OCI-LY1 (cell line): ENCODE measurements around the gene LMO1.

Experiments
- H2AFZ ChIP-seq: fragments of 200-600 bp; sonication (generic), shearing (Covaris generic); 2 replicates; pipeline ENCODE4 v1.6.0; 2014; ENCODE audit warnings: antibody characterized with exemption, mild to moderate bottlenecking, low read length
- H3F3A ChIP-seq: fragments of 200-600 bp; sonication (generic), shearing (Covaris generic); 2 replicates; pipeline ENCODE4 v1.6.0; 2014; ENCODE audit warnings: mild to moderate bottlenecking, antibody characterized with exemption, low read length, moderate library complexity; ENCODE audit not compliant: insufficient read depth
- H3K27ac ChIP-seq: fragments of 200-600 bp; sonication (generic); 2 replicates; pipeline ENCODE4 v1.5.1; 2014; ENCODE audit warnings: low read length, mixed run types, mild to moderate bottlenecking, low read depth; ENCODE audit not compliant: poor library complexity, severe bottlenecking
- H3K27me3 ChIP-seq: fragments of 200-600 bp; sonication (generic); 2 replicates; pipeline ENCODE4 v1.6.0; 2014; ENCODE audit warnings: antibody characterized with exemption, mild to moderate bottlenecking, low read length, moderate library complexity; ENCODE audit not compliant: insufficient read depth
- H3K36me3 ChIP-seq: fragments of 200-600 bp; sonication (generic); 2 replicates; pipeline ENCODE4 v1.6.1; 2014; ENCODE audit warnings: mild to moderate bottlenecking, antibody characterized with exemption, low read length, moderate library complexity, mixed read lengths; ENCODE audit not compliant: insufficient read depth
- H3K4me1 ChIP-seq: fragments of 200-600 bp; sonication (generic); 2 replicates; pipeline ENCODE4 v1.5.1; 2014; ENCODE audit warnings: mild to moderate bottlenecking, low read length, moderate library complexity; ENCODE audit not compliant: insufficient read depth, severe bottlenecking
- H3K4me2 ChIP-seq: fragments of 200-600 bp; sonication (generic), shearing (Covaris generic); 2 replicates; pipeline ENCODE4 v1.6.1; 2014; ENCODE audit warnings: low read length
- H3K4me3 ChIP-seq: fragments of 200-600 bp; sonication (generic); 2 replicates; pipeline ENCODE4 v1.5.1; 2014; ENCODE audit warnings: low read length, low read depth, mild to moderate bottlenecking, mixed read lengths; ENCODE audit not compliant: poor library complexity, severe bottlenecking
- H3K79me2 ChIP-seq: fragments of 200-600 bp; shearing (Covaris generic); 2 replicates; pipeline ENCODE4 v1.6.1; 2016; ENCODE audit warnings: mixed run types, low read length, mixed read lengths; ENCODE audit not compliant: insufficient read depth
- H3K9ac ChIP-seq: fragments of 200-600 bp; sonication (generic), shearing (Covaris generic); 2 replicates; pipeline ENCODE4 v1.6.1; 2014; ENCODE audit warnings: mild to moderate bottlenecking, low read length, mixed read lengths
- H3K9me2 ChIP-seq: fragments of 200-600 bp; sonication (generic), shearing (Covaris generic); 2 replicates; pipeline ENCODE4 v1.6.1; 2014; ENCODE audit warnings: low read depth, mild to moderate bottlenecking, low read length, mixed read lengths
- H3K9me3 ChIP-seq: fragments of 200-600 bp; shearing (Covaris generic); 2 replicates; pipeline ENCODE4 v1.6.1; 2014; ENCODE audit warnings: low read length, mixed read lengths
- H4K20me1 ChIP-seq: fragments of 200-600 bp; sonication (generic), shearing (Covaris generic); 2 replicates; pipeline ENCODE4 v1.6.0; 2016; ENCODE audit warnings: mild to moderate bottlenecking, low read length; ENCODE audit not compliant: insufficient read depth
- EZH2 ChIP-seq: fragments of 200-600 bp; sonication (generic), shearing (Covaris generic); IDR thresholded peaks from 2 replicates; pipeline ENCODE4 v1.8.0; 2017; ENCODE audit warnings: borderline replicate concordance, mixed run types, mild to moderate bottlenecking, antibody characterized with exemption, low read length, moderate library complexity, mixed read lengths
- TF ChIP-seq, protein P1 (sequence below): fragments of 200-600 bp; sonication (generic), shearing (Covaris generic); IDR thresholded peaks from 2 replicates; pipeline ENCODE4 v1.5.1; 2017; ENCODE audit warnings: mild to moderate bottlenecking, antibody characterized with exemption, low read length, moderate library complexity, mixed read lengths

Gene LMO1

DNA sequence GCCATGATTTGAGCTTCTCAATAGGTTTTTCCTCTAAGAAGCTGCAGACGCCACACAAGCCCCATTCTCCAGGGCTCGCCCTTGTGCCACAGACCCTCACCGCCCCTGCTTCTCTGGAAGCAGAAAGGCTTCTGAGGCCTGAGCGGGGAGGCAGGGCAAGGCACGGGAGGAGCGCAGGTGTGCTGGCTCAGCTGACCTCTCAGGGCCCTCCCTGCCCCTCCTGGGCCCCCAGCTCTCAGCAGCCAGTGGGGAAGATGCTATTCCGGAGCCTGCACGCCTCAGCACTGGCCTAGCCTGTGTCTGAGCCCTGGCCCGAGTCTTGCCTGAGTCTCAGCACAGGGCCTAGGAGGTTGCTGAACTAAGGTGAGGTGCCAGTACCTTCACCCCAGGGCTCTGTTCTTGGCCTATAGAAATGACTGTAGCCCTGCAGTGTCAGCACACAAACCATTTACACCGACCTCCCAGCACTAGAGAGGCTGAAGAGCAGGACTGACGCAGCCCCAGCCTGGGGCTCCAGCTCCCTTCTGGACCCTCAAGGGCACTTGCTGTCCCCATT, 47.1 kb upstream of the LMO1 start:
- Histone ChIP-seq H3K4me1 (no peaks in the 10 kb centered on the region), H2AFZ (no peak overlapping the region)

DNA sequence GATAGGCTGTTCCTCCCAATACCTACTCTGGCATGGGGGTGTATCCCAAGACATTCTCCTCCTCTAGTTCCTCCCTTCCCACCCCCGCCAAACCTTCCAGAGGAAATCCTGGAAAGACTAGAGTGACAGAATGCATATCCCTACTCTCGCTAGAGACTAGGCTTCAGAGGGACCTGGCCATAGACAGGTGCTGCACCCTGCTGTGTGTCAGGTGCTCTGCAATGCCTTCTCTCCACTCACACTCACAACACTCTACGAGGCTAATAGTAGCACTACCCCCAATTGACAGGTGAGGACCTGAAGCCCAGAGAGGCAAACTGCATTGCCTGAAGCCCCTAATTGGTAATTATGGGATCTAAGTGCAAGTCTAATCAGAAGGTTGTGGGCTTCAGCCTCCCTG, 46.2 kb upstream of the LMO1 start:
- no peak overlapping the region for H3K4me2 ChIP-seq
- H3K36me3 ChIP-seq: no peaks in the 10 kb centered on the region
- no peaks in the 10 kb centered on the region for H3K79me2 ChIP-seq
- no peaks in the 10 kb centered on the region for H3F3A ChIP-seq
- H3K9me2 ChIP-seq: no peaks in the 10 kb centered on the region
- H3K4me1 ChIP-seq: no peaks in the 10 kb centered on the region
- no peaks in the 10 kb centered on the region for H3K27me3 ChIP-seq
- no peaks in the 10 kb centered on the region for H4K20me1 ChIP-seq
- H3K9ac ChIP-seq: no peak overlapping the region
- H3K9me3 ChIP-seq: no peaks in the 10 kb centered on the region
- no peak overlapping the region for H3K4me3 ChIP-seq
- TF ChIP-seq, protein P1, sequence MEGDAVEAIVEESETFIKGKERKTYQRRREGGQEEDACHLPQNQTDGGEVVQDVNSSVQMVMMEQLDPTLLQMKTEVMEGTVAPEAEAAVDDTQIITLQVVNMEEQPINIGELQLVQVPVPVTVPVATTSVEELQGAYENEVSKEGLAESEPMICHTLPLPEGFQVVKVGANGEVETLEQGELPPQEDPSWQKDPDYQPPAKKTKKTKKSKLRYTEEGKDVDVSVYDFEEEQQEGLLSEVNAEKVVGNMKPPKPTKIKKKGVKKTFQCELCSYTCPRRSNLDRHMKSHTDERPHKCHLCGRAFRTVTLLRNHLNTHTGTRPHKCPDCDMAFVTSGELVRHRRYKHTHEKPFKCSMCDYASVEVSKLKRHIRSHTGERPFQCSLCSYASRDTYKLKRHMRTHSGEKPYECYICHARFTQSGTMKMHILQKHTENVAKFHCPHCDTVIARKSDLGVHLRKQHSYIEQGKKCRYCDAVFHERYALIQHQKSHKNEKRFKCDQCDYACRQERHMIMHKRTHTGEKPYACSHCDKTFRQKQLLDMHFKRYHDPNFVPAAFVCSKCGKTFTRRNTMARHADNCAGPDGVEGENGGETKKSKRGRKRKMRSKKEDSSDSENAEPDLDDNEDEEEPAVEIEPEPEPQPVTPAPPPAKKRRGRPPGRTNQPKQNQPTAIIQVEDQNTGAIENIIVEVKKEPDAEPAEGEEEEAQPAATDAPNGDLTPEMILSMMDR: peak; percentile 21; the same call in 1 of the 2 replicates
- TF ChIP-seq EZH2: no peak
- H3K27ac ChIP-seq: no peak overlapping the region
- H2AFZ ChIP-seq: no peak overlapping the region

More for the DNA sequence above, 47.1 kb upstream of the LMO1 start:
- H3K79me2 ChIP-seq: no peaks in the 10 kb centered on the region
- TF ChIP-seq, protein P1: no peak
- TF ChIP-seq EZH2: no peak
- H3K4me3 ChIP-seq: no peak overlapping the region
- H3F3A ChIP-seq: no peaks in the 10 kb centered on the region
- H3K4me2 ChIP-seq: no peak overlapping the region
- H4K20me1 ChIP-seq: no peaks in the 10 kb centered on the region
- H3K9me2 ChIP-seq: no peaks in the 10 kb centered on the region
- H3K27me3 ChIP-seq: no peaks in the 10 kb centered on the region
- no peak overlapping the region for H3K27ac ChIP-seq
- no peak overlapping the region for H3K9ac ChIP-seq
- H3K36me3 ChIP-seq: no peaks in the 10 kb centered on the region
- H3K9me3 ChIP-seq: no peaks in the 10 kb centered on the region

DNA sequence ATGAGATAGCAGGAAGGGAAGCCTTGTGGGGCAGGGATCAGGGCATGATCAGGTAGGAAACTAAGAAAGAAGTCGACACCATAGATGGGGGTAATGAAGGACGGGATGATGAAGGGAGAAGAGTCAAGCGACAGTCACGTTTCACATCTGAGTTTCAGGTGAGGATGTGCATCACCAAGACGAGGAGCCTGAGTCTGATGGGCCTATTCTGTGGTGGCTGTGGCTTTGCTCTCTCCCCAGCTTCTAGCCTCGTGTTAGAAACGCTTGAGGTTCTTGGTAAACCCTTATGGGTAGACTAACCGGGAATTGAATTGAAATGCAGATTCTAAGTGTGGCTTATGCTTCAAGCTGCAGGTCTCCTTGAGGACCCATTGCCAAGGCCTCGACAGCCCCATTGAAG, 45.6 kb upstream of the LMO1 start:
- no peak overlapping the region for H2AFZ ChIP-seq
- no peaks in the 10 kb centered on the region for H3K9me3 ChIP-seq
- H3F3A ChIP-seq: no peaks in the 10 kb centered on the region
- no peaks in the 10 kb centered on the region for H3K4me1 ChIP-seq
- no peaks in the 10 kb centered on the region for H3K27me3 ChIP-seq
- no peaks in the 10 kb centered on the region for H3K79me2 ChIP-seq
- TF ChIP-seq EZH2: no peak
- H3K9ac ChIP-seq: no peak overlapping the region
- no peaks in the 10 kb centered on the region for H3K9me2 ChIP-seq
- no peak overlapping the region for H3K4me3 ChIP-seq
- H3K4me2 ChIP-seq: no peak overlapping the region
- H4K20me1 ChIP-seq: no peaks in the 10 kb centered on the region
- no peak overlapping the region for H3K27ac ChIP-seq
- no peaks in the 10 kb centered on the region for H3K36me3 ChIP-seq

DNA sequence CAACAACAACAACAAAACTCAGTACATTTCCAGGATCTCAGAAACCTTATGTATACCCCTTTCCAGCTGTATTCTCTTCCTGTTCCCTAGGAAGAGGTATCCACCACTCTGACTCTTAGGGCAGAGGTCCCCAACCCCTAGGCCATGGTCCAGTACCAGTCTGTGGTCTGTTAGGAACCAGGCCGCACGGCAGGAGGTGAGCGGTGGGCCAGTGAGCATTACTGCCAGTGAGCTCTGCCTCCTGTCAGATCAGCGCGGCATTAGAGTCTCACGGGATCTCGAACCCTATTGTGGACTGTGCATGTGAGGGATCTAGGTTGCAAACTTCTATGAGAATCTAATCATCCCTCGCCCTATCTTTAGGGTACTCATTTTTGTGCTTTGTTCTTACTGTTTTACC, 43.9 kb upstream of the LMO1 start:
- Histone ChIP-seq H3K4me2 (no peak overlapping the region), H2AFZ (no peak overlapping the region), H3K79me2 (no peaks in the 10 kb centered on the region), H3K9ac (no peak overlapping the region), H3K27ac (no peak overlapping the region), H3K9me2 (no peaks in the 10 kb centered on the region), H3K4me3 (no peak overlapping the region), H3K36me3 (no peaks in the 10 kb centered on the region), H3K27me3 (no peaks in the 10 kb centered on the region), H3K4me1 (no peaks in the 10 kb centered on the region), H3F3A (no peaks in the 10 kb centered on the region), H4K20me1 (no peaks in the 10 kb centered on the region), H3K9me3 (no peaks in the 10 kb centered on the region)
- no peak for TF ChIP-seq EZH2
- TF ChIP-seq, protein P1: no peak
